Activated naive CD8-positive, alpha-beta T cell treated with anti-CD3 and anti-CD28 coated beads for 36 hours (primary cell): Measurements from ENCODE around the gene TSHZ1. TPM values are rescaled to one million over a fixed set of nuclear protein-coding genes. Genes with fewer than 3 reads are reported as not detected.

ENCODE experiments used
- DNase-seq: peaks from one replicate; pipeline ENCODE4 v3.0.0; 2021
- H3K27ac Mint-ChIP-seq: one replicate; pipeline ENCODE4 v1.8.0; 2022; ENCODE audit warnings: mild to moderate bottlenecking, moderate library complexity, mixed read lengths
- H3K27me3 Mint-ChIP-seq: one replicate; pipeline ENCODE4 v1.8.0; 2022; ENCODE audit warnings: mild to moderate bottlenecking, mixed read lengths
- H3K36me3 Mint-ChIP-seq: one replicate; pipeline ENCODE4 v1.8.0; 2021; ENCODE audit warnings: mild to moderate bottlenecking, mixed read lengths
- H3K4me1 Mint-ChIP-seq: one replicate; pipeline ENCODE4 v1.8.0; 2021; ENCODE audit warnings: mixed read lengths
- H3K4me3 Mint-ChIP-seq: one replicate; pipeline ENCODE4 v1.8.0; 2022; ENCODE audit warnings: mild to moderate bottlenecking, moderate library complexity, mixed read lengths
- H3K9me3 Mint-ChIP-seq: one replicate; pipeline ENCODE4 v1.8.0; 2022; ENCODE audit warnings: mixed read lengths
- total RNA-seq, 2 experiments: library from RNA; stranded (reverse); gene quantifications; one replicate each; pipeline ENCODE4 v1.2.3, GENCODE V29; 2021

TSHZ1 gene
- total RNA-seq, 2 experiments from 2014 or later: 11.2 to 11.4 TPM

GRCh38 chr18:75238100-75238499 lies 27.5 kb downstream of the TSHZ1 start:
- Mint-ChIP-seq H3K27me3 (no peaks in the 10 kb centered on the region), H3K27ac (no peak overlapping the region), H3K4me1 (peaks cover 18% of the 10 kb centered on the region), H3K9me3 (no peaks in the 10 kb centered on the region), H3K36me3 (peaks cover 9% of the 10 kb centered on the region), H3K4me3 (no peak overlapping the region)
- no peak for DNase-seq

- Mint-ChIP-seq H3K36me3 (peaks cover 9% of the 10 kb centered on the region), H3K27ac (no peak overlapping the region), H3K27me3 (no peaks in the 10 kb centered on the region), H3K9me3 (no peaks in the 10 kb centered on the region), H3K4me1 (peaks cover 14% of the 10 kb centered on the region), H3K4me3 (no peak overlapping the region)
- DNase-seq: no peak
Observed at GRCh38 chr18:75238786-75239185, 28.2 kb downstream of the TSHZ1 start.

- Mint-ChIP-seq H3K9me3 (no peaks in the 10 kb centered on the region), H3K27me3 (no peaks in the 10 kb centered on the region), H3K4me1 (peaks cover 24% of the 10 kb centered on the region), H3K36me3 (peaks cover 9% of the 10 kb centered on the region), H3K4me3 (no peak overlapping the region), H3K27ac (no peak overlapping the region)
- no peak for DNase-seq
Observed at GRCh38 chr18:75240433-75240832, 29.8 kb downstream of the TSHZ1 start.

GRCh38 chr18:75241705-75242104 lies 31.1 kb downstream of the TSHZ1 start:
- DNase-seq: no peak
- Mint-ChIP-seq H3K36me3 (peaks cover 9% of the 10 kb centered on the region), H3K4me3 (no peak overlapping the region), H3K27me3 (no peaks in the 10 kb centered on the region), H3K9me3 (no peaks in the 10 kb centered on the region), H3K4me1 (peaks cover 30% of the 10 kb centered on the region), H3K27ac (no peak overlapping the region)

GRCh38 chr18:75244351-75245313 lies 34.0 kb downstream of the TSHZ1 start:
- Mint-ChIP-seq H3K4me1 (peaks cover 48% of the 10 kb centered on the region), H3K4me3 (no peak overlapping the region), H3K27ac (no peak overlapping the region), H3K27me3 (no peaks in the 10 kb centered on the region), H3K36me3 (peaks cover 9% of the 10 kb centered on the region), H3K9me3 (no peaks in the 10 kb centered on the region)
- DNase-seq: no peak

- Mint-ChIP-seq H3K27ac (peak overlapping the region; percentile 96), H3K36me3 (peaks cover 6% of the 10 kb centered on the region), H3K27me3 (no peaks in the 10 kb centered on the region), H3K4me3 (peak overlapping the region; percentile 88), H3K4me1 (peaks cover 57% of the 10 kb centered on the region), H3K9me3 (no peaks in the 10 kb centered on the region)
- DNase-seq: no peak
Observed at GRCh38 chr18:75246721-75247610, 36.4 kb downstream of the TSHZ1 start.

- no peak for DNase-seq
- no peaks in the 10 kb centered on the region for H3K9me3 Mint-ChIP-seq
- peak overlapping the region; percentile 88 for H3K4me3 Mint-ChIP-seq
- peak overlapping the region; percentile 96 for H3K27ac Mint-ChIP-seq
- peaks cover 53% of the 10 kb centered on the region for H3K4me1 Mint-ChIP-seq
- no peaks in the 10 kb centered on the region for H3K27me3 Mint-ChIP-seq
- peaks cover 6% of the 10 kb centered on the region for H3K36me3 Mint-ChIP-seq
Observed at GRCh38 chr18:75247611-75248421, 37.2 kb downstream of the TSHZ1 start.

GRCh38 chr18:75248426-75249174 lies 38.0 kb downstream of the TSHZ1 start:
- H3K4me1 Mint-ChIP-seq: peaks cover 60% of the 10 kb centered on the region
- no peak for DNase-seq
- H3K27me3 Mint-ChIP-seq: no peaks in the 10 kb centered on the region
- H3K27ac Mint-ChIP-seq: peak overlapping the region; percentile 96
- no peaks in the 10 kb centered on the region for H3K9me3 Mint-ChIP-seq
- H3K36me3 Mint-ChIP-seq: peaks cover 6% of the 10 kb centered on the region
- H3K4me3 Mint-ChIP-seq: peak overlapping the region; percentile 88

GRCh38 chr18:75249175-75249518 lies 38.5 kb downstream of the TSHZ1 start:
- peak overlapping the region; percentile 73 for H3K27ac Mint-ChIP-seq
- no peak overlapping the region for H3K4me3 Mint-ChIP-seq
- H3K4me1 Mint-ChIP-seq: peaks cover 63% of the 10 kb centered on the region

GRCh38 chr18:75249672-75250470 lies 39.3 kb downstream of the TSHZ1 start:
- Mint-ChIP-seq H3K4me3 (no peak overlapping the region), H3K36me3 (peaks cover 6% of the 10 kb centered on the region), H3K27ac (peak overlapping the region; percentile 73), H3K27me3 (no peaks in the 10 kb centered on the region), H3K9me3 (no peaks in the 10 kb centered on the region), H3K4me1 (peaks cover 59% of the 10 kb centered on the region)
- DNase-seq: no peak

More at GRCh38 chr18:75249175-75249518, 38.5 kb downstream of the TSHZ1 start:
- Mint-ChIP-seq H3K36me3 (peaks cover 6% of the 10 kb centered on the region), H3K9me3 (no peaks in the 10 kb centered on the region), H3K27me3 (no peaks in the 10 kb centered on the region)
- no peak for DNase-seq

GRCh38 chr18:75250471-75250821 lies 39.8 kb downstream of the TSHZ1 start:
- Mint-ChIP-seq H3K36me3 (peaks cover 6% of the 10 kb centered on the region), H3K4me1 (peaks cover 59% of the 10 kb centered on the region), H3K4me3 (no peak overlapping the region), H3K27ac (no peak overlapping the region), H3K9me3 (no peaks in the 10 kb centered on the region), H3K27me3 (no peaks in the 10 kb centered on the region)
- DNase-seq: no peak

GRCh38 chr18:75251466-75251865 lies 40.9 kb downstream of the TSHZ1 start:
- DNase-seq: no peak
- peaks cover 6% of the 10 kb centered on the region for H3K36me3 Mint-ChIP-seq
- no peaks in the 10 kb centered on the region for H3K9me3 Mint-ChIP-seq
- no peak overlapping the region for H3K4me3 Mint-ChIP-seq
- no peaks in the 10 kb centered on the region for H3K27me3 Mint-ChIP-seq
- peaks cover 51% of the 10 kb centered on the region for H3K4me1 Mint-ChIP-seq
- no peak overlapping the region for H3K27ac Mint-ChIP-seq

- no peaks in the 10 kb centered on the region for H3K9me3 Mint-ChIP-seq
- no peak overlapping the region for H3K4me3 Mint-ChIP-seq
- DNase-seq: no peak
- H3K27me3 Mint-ChIP-seq: no peaks in the 10 kb centered on the region
- H3K27ac Mint-ChIP-seq: no peak overlapping the region
- H3K36me3 Mint-ChIP-seq: peaks cover 6% of the 10 kb centered on the region
- H3K4me1 Mint-ChIP-seq: peaks cover 48% of the 10 kb centered on the region
Observed at GRCh38 chr18:75252136-75252535, 41.5 kb downstream of the TSHZ1 start.
